ENCODE results near the gene RNF123. TPM values are rescaled to one million over a fixed set of nuclear protein-coding genes. Genes with fewer than 3 reads are reported as not detected.

The RNF123 gene
- total and polyA plus RNA-seq, 10 of the 15 experiments (the other 5 are each of a cell fraction or from before 2014, with no cell fraction given): 4.2 to 31.5 (median 17.6) TPM

DNA sequence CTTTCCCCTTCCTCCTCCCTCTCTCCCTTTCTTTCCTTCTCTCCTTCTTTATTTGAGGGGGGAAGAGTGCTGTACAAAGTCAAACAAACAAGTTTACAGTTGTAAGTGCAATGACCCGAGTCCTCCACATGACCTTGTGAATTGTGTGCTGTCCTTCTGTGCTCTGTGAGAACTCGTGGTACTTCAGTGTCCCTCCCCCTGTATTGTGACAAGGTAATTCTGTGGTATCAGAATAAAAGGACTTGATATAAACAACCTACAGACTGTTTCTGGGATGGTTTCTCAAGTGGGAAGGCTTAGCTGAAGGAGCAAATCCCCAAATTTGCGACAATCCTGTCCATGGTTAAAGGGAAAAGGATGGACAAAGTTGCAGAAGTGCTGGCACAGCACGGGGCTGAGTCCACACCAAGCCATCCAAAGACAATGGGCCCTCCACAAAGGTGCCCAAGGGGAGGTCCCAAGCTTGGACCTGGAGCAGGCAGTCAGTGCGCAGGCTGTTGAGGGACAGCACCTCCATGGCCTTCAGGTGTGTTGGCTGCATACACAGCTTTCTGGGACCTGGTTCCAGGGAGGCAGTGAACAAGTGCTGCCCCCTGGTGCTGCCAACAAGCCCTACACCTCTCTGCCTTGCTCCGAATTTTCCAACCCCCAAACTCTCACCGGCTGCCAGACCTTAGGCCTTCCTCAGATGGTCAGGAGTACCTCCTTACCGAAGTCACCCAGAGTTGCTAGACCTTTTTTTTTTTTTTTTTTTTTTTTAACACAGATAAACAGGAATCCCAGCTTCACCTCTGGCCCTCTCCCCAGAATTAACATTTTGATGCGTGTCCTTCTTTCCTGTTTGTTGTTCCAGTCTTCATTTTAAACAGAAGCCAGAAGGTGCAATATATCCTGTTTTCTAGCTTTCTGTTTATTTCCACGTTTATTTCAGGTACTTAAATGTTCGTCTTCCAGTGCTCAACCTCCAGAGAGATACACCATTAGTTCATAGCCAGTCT, 17.8 kb upstream of the RNF123 start (continued):
- TF ChIP-seq E2F8 (IDR thresholded peaks at IDR 0.05; ENCODE audit: low read depth, partially characterized antibody): no peak
- 0 out of 2 replicates have a peak, but pooled peaks have one; percentile 31 for TF ChIP-seq LARP7 (IDR thresholded peaks at IDR 0.05)
- TF ChIP-seq SMARCA5 (IDR thresholded peaks at IDR 0.05): peak; percentile 79; the same call in 1 of the 2 replicates
- TF ChIP-seq GABPA (IDR thresholded peaks at IDR 0.05; ENCODE audit: low read depth): no peak
- no peak for TF ChIP-seq PRDM15 (CRISPR knock-in tag; IDR thresholded peaks at IDR 0.05)
- TF ChIP-seq STAT1 (conservative IDR thresholded peaks at IDR 0.05): no peak
- TF ChIP-seq CBFB (IDR thresholded peaks at IDR 0.05; ENCODE audit: low read depth): no peak
- TF ChIP-seq, protein P1, sequence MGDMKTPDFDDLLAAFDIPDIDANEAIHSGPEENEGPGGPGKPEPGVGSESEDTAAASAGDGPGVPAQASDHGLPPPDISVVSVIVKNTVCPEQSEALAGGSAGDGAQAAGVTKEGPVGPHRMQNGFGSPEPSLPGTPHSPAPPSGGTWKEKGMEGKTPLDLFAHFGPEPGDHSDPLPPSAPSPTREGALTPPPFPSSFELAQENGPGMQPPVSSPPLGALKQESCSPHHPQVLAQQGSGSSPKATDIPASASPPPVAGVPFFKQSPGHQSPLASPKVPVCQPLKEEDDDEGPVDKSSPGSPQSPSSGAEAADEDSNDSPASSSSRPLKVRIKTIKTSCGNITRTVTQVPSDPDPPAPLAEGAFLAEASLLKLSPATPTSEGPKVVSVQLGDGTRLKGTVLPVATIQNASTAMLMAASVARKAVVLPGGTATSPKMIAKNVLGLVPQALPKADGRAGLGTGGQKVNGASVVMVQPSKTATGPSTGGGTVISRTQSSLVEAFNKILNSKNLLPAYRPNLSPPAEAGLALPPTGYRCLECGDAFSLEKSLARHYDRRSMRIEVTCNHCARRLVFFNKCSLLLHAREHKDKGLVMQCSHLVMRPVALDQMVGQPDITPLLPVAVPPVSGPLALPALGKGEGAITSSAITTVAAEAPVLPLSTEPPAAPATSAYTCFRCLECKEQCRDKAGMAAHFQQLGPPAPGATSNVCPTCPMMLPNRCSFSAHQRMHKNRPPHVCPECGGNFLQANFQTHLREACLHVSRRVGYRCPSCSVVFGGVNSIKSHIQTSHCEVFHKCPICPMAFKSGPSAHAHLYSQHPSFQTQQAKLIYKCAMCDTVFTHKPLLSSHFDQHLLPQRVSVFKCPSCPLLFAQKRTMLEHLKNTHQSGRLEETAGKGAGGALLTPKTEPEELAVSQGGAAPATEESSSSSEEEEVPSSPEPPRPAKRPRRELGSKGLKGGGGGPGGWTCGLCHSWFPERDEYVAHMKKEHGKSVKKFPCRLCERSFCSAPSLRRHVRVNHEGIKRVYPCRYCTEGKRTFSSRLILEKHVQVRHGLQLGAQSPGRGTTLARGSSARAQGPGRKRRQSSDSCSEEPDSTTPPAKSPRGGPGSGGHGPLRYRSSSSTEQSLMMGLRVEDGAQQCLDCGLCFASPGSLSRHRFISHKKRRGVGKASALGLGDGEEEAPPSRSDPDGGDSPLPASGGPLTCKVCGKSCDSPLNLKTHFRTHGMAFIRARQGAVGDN (IDR thresholded peaks at IDR 0.05): no peak
- TF ChIP-seq ZBED1 (IDR thresholded peaks at IDR 0.05; ENCODE audit: borderline replicate concordance): no peak
- TF ChIP-seq HDAC2 (IDR thresholded peaks at IDR 0.05): no peak
- no peak for TF ChIP-seq ZZZ3 (IDR thresholded peaks at IDR 0.05; ENCODE audit: control insufficient read depth, insufficient read length, low read depth)
- TF ChIP-seq CHD2 (IDR thresholded peaks at IDR 0.05; ENCODE audit: borderline replicate concordance, low read depth, low read length): no peak
- TF ChIP-seq RAD21 (IDR thresholded peaks at IDR 0.05; ENCODE audit: insufficient read depth, low read depth, low read length): peak; percentile 85
- TF ChIP-seq HCFC1 (IDR thresholded peaks at IDR 0.05; ENCODE audit: low read length): 0 out of 2 replicates have a peak, but pooled peaks have one; percentile 23
- no peak for TF ChIP-seq FOS (IDR thresholded peaks at IDR 0.05; ENCODE audit: borderline replicate concordance, extremely low read depth, insufficient read length)
- TF ChIP-seq, protein P2, sequence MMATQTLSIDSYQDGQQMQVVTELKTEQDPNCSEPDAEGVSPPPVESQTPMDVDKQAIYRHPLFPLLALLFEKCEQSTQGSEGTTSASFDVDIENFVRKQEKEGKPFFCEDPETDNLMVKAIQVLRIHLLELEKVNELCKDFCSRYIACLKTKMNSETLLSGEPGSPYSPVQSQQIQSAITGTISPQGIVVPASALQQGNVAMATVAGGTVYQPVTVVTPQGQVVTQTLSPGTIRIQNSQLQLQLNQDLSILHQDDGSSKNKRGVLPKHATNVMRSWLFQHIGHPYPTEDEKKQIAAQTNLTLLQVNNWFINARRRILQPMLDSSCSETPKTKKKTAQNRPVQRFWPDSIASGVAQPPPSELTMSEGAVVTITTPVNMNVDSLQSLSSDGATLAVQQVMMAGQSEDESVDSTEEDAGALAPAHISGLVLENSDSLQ (IDR thresholded peaks at IDR 0.05): 0 out of 2 replicates have a peak, but pooled peaks have one; percentile 15
- TF ChIP-seq SMC3 (IDR thresholded peaks at IDR 0.05; ENCODE audit: borderline replicate concordance, low read length): peak; percentile 93
